Activated CD4-positive, alpha-beta T cell treated with anti-CD3 and anti-CD28 coated beads, Interleukin-10, Interleukin-2, amounts not matched to agents 100 ng/mL and 50 ng/mL, durations not matched to agents 16 hours and 8 hours (primary cell): ENCODE data around the gene DHX40.
"Not testable (repeated sequence)": the region's sequence is repeated elsewhere in the genome, so short reads cannot be mapped to it uniquely, and the experiment has no call there.

Source experiments
- DNase-seq: peaks from one replicate; pipeline ENCODE4 v3.0.0-alpha.2; 2020

The DHX40 gene

GRCh38 chr17:59565171-59565958 lies at the start of gene DHX40:
Gene DHX40 (plus strand): TSS chr17:59565610. CDS start chr17:59565672, 62 bp downstream.
- DNase-seq = peak; percentile 95

- DNase-seq = no peak
Observed at GRCh38 chr17:59516451-59516850, 49.0 kb upstream of the DHX40 start.

GRCh38 chr17:59519132-59519531 lies 46.3 kb upstream of the DHX40 start:
- no peak for DNase-seq

GRCh38 chr17:59520251-59520650 lies 45.2 kb upstream of the DHX40 start:
- no peak for DNase-seq

GRCh38 chr17:59521465-59522126 lies 43.8 kb upstream of the DHX40 start:
- DNase-seq = peak; percentile 68

- not testable (repeated sequence) for DNase-seq
Observed at GRCh38 chr17:59524930-59525329, 40.5 kb upstream of the DHX40 start.

- DNase-seq = no peak
Observed at GRCh38 chr17:59525668-59526067, 39.7 kb upstream of the DHX40 start.

GRCh38 chr17:59526451-59526850 lies 39.0 kb upstream of the DHX40 start:
- DNase-seq = no peak

- no peak for DNase-seq
Observed at GRCh38 chr17:59527325-59527917, 38.0 kb upstream of the DHX40 start.

- no peak for DNase-seq
Observed at GRCh38 chr17:59527931-59528330, 37.5 kb upstream of the DHX40 start.

GRCh38 chr17:59530531-59530930 lies 34.9 kb upstream of the DHX40 start:
- DNase-seq = no peak

GRCh38 chr17:59533694-59534093 lies 31.7 kb upstream of the DHX40 start:
- no peak for DNase-seq

- DNase-seq = peak; percentile 5
Observed at GRCh38 chr17:59534583-59534982, 30.8 kb upstream of the DHX40 start.

GRCh38 chr17:59538195-59538909 lies 27.1 kb upstream of the DHX40 start:
- no peak for DNase-seq

- no peak for DNase-seq
Observed at GRCh38 chr17:59542960-59543635, 22.3 kb upstream of the DHX40 start.

- no peak for DNase-seq
Observed at GRCh38 chr17:59545942-59546341, 19.5 kb upstream of the DHX40 start.

- DNase-seq = no peak
Observed at GRCh38 chr17:59547131-59547915, 18.1 kb upstream of the DHX40 start.

GRCh38 chr17:59548985-59549384 lies 16.4 kb upstream of the DHX40 start:
- DNase-seq = not testable (repeated sequence)

- no peak for DNase-seq
Observed at GRCh38 chr17:59550703-59551102, 14.7 kb upstream of the DHX40 start.

- no peak for DNase-seq
Observed at GRCh38 chr17:59558039-59558438, 7.4 kb upstream of the DHX40 start.

GRCh38 chr17:59558953-59559352 lies 6.5 kb upstream of the DHX40 start:
- no peak for DNase-seq

- DNase-seq = peak; percentile 39
Observed at GRCh38 chr17:59561042-59561441, 4.4 kb upstream of the DHX40 start.
